ENCODE results near the gene GALNS. TPM values are rescaled to one million over a fixed set of nuclear protein-coding genes. Genes with fewer than 3 reads are reported as not detected.

GALNS gene
- total RNA-seq, 2 experiments from 2014 or later: 17.2 to 49.0 TPM

DNA sequence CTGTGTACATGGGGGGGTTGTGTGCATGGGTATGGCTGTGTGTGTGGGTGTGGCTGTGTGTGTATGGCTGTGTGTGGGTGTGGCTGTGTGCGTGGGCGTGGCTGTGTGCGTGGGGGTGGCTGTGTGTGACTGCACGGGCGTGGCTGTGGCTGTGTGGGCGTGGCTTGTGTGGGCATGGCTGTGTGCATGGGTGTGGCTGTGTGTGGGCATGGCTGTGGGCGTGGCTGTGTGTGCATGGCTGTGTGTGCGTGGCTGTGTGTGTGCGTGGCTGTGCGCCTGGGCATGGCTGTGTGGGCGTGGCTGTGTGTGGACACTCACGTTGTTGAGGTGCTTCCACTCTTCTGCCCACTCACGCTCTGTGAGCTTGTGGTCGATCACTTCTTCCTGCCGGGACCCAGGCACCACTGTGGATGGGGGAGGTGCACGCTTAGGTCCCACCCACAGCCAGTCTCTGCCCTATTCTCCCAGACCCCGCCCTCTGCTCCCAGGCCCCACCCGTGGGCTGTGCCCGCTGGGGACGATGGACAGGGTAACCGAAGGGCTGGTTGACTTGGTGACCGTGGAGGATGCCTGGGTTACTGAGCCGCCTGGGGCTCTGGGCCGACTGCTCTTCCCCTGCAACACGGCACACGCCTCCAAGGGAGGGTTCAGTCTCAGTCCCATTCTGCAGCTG is 25.7 kb upstream of the GALNS start:
- ChIA-PET CTCF (ENCODE audit: unreplicated experiment) (interaction anchor here (0.6 kb wide), 1 partner anchor 1174 kb away, joined by 4 read pairs; no protein-coding TSS in a partner anchor), POLR2A (no interaction called here)
- Histone ChIP-seq H3K9me3 (ENCODE audit: low read length) (no peaks in the 10 kb centered on the region), H3K4me1 (ENCODE audit: insufficient read depth, low read length, poor library complexity, severe bottlenecking) (no peaks in the 10 kb centered on the region), H3K79me2 (ENCODE audit: insufficient read depth, low read depth, low read length) (no peaks in the 10 kb centered on the region), H4K20me1 (ENCODE audit: insufficient read depth, low read length) (no peaks in the 10 kb centered on the region), H2AFZ (ENCODE audit: low read length) (no peak overlapping the region), H3K36me3 (ENCODE audit: insufficient read depth, low read length) (no peaks in the 10 kb centered on the region), H3K9me2 (ENCODE audit: insufficient read depth, low read length) (no peaks in the 10 kb centered on the region), H3K4me2 (ENCODE audit: low read length) (no peak overlapping the region), H3K27ac (ENCODE audit: low read depth, low read length, poor library complexity, severe bottlenecking) (no peak overlapping the region), H3K4me3 (ENCODE audit: low read depth, low read length, poor library complexity, severe bottlenecking) (no peak overlapping the region)
- DNase-seq (ENCODE audit: low spot score): no peak
- intact Hi-C loops (cut with micrococcal nuclease; ENCODE audit: unreplicated experiment): no loop called here
- no TSS peak for BruUV-seq (replicated peaks)
- no peak for TF ChIP-seq EZH2phosphoT487 (IDR thresholded peaks at IDR 0.05; ENCODE audit: borderline replicate concordance, low read depth, low read length)
- TF ChIP-seq, protein P1, sequence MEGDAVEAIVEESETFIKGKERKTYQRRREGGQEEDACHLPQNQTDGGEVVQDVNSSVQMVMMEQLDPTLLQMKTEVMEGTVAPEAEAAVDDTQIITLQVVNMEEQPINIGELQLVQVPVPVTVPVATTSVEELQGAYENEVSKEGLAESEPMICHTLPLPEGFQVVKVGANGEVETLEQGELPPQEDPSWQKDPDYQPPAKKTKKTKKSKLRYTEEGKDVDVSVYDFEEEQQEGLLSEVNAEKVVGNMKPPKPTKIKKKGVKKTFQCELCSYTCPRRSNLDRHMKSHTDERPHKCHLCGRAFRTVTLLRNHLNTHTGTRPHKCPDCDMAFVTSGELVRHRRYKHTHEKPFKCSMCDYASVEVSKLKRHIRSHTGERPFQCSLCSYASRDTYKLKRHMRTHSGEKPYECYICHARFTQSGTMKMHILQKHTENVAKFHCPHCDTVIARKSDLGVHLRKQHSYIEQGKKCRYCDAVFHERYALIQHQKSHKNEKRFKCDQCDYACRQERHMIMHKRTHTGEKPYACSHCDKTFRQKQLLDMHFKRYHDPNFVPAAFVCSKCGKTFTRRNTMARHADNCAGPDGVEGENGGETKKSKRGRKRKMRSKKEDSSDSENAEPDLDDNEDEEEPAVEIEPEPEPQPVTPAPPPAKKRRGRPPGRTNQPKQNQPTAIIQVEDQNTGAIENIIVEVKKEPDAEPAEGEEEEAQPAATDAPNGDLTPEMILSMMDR (conservative IDR thresholded peaks at IDR 0.05; ENCODE audit: low read length): no peak

DNA sequence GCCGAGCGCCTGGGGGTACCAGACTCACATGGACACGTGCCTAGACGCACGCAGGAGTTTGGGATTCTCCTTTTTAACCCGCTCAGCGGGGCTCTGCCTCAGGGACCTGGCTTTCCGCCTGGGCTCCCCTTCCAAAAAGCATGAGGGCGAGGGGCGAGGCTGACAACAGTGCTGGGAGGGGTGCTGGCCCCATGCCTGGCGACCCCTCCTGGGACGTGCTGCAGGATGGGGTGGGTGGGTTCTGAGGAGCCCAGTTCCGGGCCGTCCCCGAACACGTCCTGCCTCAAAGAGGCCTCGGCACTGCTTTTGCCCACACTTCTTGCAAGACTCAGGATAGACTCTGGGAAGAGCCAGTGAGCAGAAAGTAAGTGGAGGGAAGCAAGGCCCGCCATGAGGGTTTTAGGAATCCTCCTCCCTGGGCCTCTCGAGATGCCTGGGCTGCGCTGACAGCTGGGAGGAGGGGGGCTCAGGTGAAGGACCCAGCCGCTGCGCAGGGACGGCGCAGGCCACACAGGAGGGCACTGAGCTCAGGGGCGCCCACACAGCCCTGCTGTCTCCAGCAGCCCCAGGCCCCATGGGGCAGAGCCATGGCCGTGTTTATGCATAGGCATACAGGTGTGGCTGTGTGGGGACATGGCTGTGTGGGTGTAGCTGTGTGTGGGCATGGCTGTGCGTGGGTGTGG is 25.1 kb upstream of the GALNS start:
- H3K9me2 ChIP-seq (ENCODE audit: insufficient read depth, low read length): no peaks in the 10 kb centered on the region
- no peak for DNase-seq (ENCODE audit: low spot score)
- no peak overlapping the region for H3K4me3 ChIP-seq (ENCODE audit: low read depth, low read length, poor library complexity, severe bottlenecking)
- H4K20me1 ChIP-seq (ENCODE audit: insufficient read depth, low read length): no peaks in the 10 kb centered on the region
- no peak overlapping the region for H3K27ac ChIP-seq (ENCODE audit: low read depth, low read length, poor library complexity, severe bottlenecking)
- intact Hi-C loops (cut with micrococcal nuclease; ENCODE audit: unreplicated experiment): no loop called here
- no peaks in the 10 kb centered on the region for H3K4me1 ChIP-seq (ENCODE audit: insufficient read depth, low read length, poor library complexity, severe bottlenecking)
- H3K4me2 ChIP-seq (ENCODE audit: low read length): no peak overlapping the region
- POLR2A ChIA-PET: no interaction called here
- no peak overlapping the region for H2AFZ ChIP-seq (ENCODE audit: low read length)
- CTCF ChIA-PET (ENCODE audit: unreplicated experiment): no interaction called here
- no peaks in the 10 kb centered on the region for H3K79me2 ChIP-seq (ENCODE audit: insufficient read depth, low read depth, low read length)
- BruUV-seq (replicated peaks): no TSS peak
- TF ChIP-seq EZH2phosphoT487 (IDR thresholded peaks at IDR 0.05; ENCODE audit: borderline replicate concordance, low read depth, low read length): no peak
- TF ChIP-seq, protein P1 (conservative IDR thresholded peaks at IDR 0.05; ENCODE audit: low read length): no peak
- no peaks in the 10 kb centered on the region for H3K36me3 ChIP-seq (ENCODE audit: insufficient read depth, low read length)
- H3K9me3 ChIP-seq (ENCODE audit: low read length): no peaks in the 10 kb centered on the region

DNA sequence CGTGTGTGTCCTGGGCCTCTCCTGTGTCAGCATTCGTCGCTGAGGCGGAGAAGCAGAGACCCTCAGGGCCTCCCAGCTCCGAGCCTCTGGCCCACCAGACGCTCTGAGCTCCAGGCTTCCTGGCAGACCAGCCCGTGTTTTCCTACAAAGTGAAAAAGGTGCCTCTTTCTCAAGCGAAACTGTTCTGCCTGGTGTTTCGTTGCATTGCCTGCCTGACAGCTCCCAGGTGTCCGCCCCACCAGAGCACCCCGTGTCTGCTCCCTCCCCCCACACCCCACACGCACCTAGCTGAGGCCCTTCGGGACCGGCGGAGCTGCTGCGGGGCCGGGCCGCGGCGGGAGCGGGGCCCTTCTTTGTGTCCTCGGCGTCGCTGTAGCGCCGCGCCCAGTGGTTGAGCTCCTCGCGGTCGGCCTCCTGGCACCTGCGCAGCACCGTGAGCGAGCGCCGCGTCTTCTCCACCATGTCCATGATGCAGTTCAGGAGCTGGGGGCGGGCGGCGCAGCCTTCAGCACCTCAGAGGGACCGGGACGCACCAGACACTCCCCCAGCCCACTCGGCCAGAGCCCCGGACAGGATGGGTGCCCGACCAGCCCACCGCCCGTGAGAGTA is 24.4 kb upstream of the GALNS start:
- Histone ChIP-seq H3K4me2 (ENCODE audit: low read length) (no peak overlapping the region), H2AFZ (ENCODE audit: low read length) (no peak overlapping the region), H3K9me2 (ENCODE audit: insufficient read depth, low read length) (no peaks in the 10 kb centered on the region), H3K9me3 (ENCODE audit: low read length) (no peaks in the 10 kb centered on the region), H3K4me3 (ENCODE audit: low read depth, low read length, poor library complexity, severe bottlenecking) (no peak overlapping the region), H3K36me3 (ENCODE audit: insufficient read depth, low read length) (no peaks in the 10 kb centered on the region), H4K20me1 (ENCODE audit: insufficient read depth, low read length) (no peaks in the 10 kb centered on the region), H3K4me1 (ENCODE audit: insufficient read depth, low read length, poor library complexity, severe bottlenecking) (no peaks in the 10 kb centered on the region), H3K27ac (ENCODE audit: low read depth, low read length, poor library complexity, severe bottlenecking) (no peak overlapping the region), H3K79me2 (ENCODE audit: insufficient read depth, low read depth, low read length) (no peaks in the 10 kb centered on the region)
- intact Hi-C loops (cut with micrococcal nuclease; ENCODE audit: unreplicated experiment): no loop called here
- CTCF ChIA-PET (ENCODE audit: unreplicated experiment): no interaction called here
- POLR2A ChIA-PET: no interaction called here
- DNase-seq (ENCODE audit: low spot score): no peak
- TF ChIP-seq, protein P1 (conservative IDR thresholded peaks at IDR 0.05; ENCODE audit: low read length): no peak
- no peak for TF ChIP-seq EZH2phosphoT487 (IDR thresholded peaks at IDR 0.05; ENCODE audit: borderline replicate concordance, low read depth, low read length)
- BruUV-seq (replicated peaks): no TSS peak
